ENCODE measurements around the gene MID1.

MID1 gene

DNA sequence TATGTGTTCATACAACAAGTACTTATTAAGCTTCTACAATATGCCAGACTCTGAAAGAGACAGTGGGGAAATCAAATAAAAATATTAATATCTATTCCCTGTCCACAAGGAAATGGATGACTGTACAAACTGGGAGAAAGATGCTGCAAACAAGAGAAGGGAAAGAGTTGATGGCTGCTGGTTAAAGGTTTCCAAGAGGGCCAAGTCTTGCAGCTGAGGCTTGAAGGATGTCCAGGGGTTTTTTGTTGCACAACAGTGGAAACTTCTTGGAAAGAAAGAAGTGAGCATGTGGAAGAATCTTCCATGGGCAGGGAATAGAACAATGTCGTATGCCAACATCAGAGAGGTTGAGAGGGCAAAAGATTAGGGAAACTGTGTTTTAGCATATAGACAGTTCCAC is 95.8 kb downstream of the MID1 start:
- H2AFZ ChIP-seq (ENCODE audit: low read depth, low read length), result no peak overlapping the region
- no peaks in the 10 kb centered on the region for H3K4me1 ChIP-seq (ENCODE audit: low read length)
- H3K9ac ChIP-seq (ENCODE audit: low read length), result no peak overlapping the region
- no peak overlapping the region for H3K27ac ChIP-seq (ENCODE audit: low read length)
- no peak overlapping the region for H3K4me3 ChIP-seq (ENCODE audit: low read length)
- no peaks in the 10 kb centered on the region for H3K79me2 ChIP-seq (ENCODE audit: low read length)
- H3K36me3 ChIP-seq (replicated peaks; ENCODE audit: low read depth, low read length), result no peaks in the 10 kb centered on the region
- no peaks in the 10 kb centered on the region for H3K27me3 ChIP-seq (ENCODE audit: low read depth, low read length)
- H4K20me1 ChIP-seq (ENCODE audit: insufficient read depth, low read length), result no peaks in the 10 kb centered on the region
- no peaks in the 10 kb centered on the region for H3K9me3 ChIP-seq (ENCODE audit: insufficient read depth, low read length)
- H3K4me2 ChIP-seq (ENCODE audit: low read length), result no peak overlapping the region
- no peak for TF ChIP-seq EZH2phosphoT487 (IDR thresholded peaks at IDR 0.05; ENCODE audit: low read depth)
- TF ChIP-seq, protein P1, sequence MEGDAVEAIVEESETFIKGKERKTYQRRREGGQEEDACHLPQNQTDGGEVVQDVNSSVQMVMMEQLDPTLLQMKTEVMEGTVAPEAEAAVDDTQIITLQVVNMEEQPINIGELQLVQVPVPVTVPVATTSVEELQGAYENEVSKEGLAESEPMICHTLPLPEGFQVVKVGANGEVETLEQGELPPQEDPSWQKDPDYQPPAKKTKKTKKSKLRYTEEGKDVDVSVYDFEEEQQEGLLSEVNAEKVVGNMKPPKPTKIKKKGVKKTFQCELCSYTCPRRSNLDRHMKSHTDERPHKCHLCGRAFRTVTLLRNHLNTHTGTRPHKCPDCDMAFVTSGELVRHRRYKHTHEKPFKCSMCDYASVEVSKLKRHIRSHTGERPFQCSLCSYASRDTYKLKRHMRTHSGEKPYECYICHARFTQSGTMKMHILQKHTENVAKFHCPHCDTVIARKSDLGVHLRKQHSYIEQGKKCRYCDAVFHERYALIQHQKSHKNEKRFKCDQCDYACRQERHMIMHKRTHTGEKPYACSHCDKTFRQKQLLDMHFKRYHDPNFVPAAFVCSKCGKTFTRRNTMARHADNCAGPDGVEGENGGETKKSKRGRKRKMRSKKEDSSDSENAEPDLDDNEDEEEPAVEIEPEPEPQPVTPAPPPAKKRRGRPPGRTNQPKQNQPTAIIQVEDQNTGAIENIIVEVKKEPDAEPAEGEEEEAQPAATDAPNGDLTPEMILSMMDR (IDR thresholded peaks at IDR 0.05; ENCODE audit: low read depth, low read length), result no peak

DNA sequence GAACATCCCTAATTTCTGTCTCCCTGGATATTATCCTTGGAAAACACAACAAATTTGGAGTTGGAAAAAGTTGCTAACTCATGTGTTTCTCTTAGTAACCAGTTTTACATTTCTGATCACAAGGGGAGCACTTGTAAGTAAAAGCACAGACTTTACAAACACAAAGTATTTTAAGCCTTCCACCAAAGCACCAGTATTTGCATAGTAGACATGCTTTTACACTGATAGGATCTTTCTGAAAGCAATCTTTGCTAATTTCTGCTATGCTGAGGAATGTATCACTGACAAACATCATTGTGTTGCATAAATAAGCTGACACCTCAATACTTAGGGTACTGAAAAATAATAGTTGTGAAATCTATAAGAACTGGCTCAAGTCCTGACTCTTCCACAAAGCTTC is 100.6 kb downstream of the MID1 start:
- no peaks in the 10 kb centered on the region for H4K20me1 ChIP-seq (ENCODE audit: insufficient read depth, low read length)
- no peak overlapping the region for H3K4me2 ChIP-seq (ENCODE audit: low read length)
- H3K36me3 ChIP-seq (replicated peaks; ENCODE audit: low read depth, low read length), result no peaks in the 10 kb centered on the region
- no peak overlapping the region for H3K9ac ChIP-seq (ENCODE audit: low read length)
- TF ChIP-seq, protein P1 (IDR thresholded peaks at IDR 0.05; ENCODE audit: low read depth, low read length), result no peak
- no peak for TF ChIP-seq EZH2phosphoT487 (IDR thresholded peaks at IDR 0.05; ENCODE audit: low read depth)
- H3K4me3 ChIP-seq (ENCODE audit: low read length), result no peak overlapping the region
- H3K79me2 ChIP-seq (ENCODE audit: low read length), result no peaks in the 10 kb centered on the region
- H2AFZ ChIP-seq (ENCODE audit: low read depth, low read length), result no peak overlapping the region
- H3K27me3 ChIP-seq (ENCODE audit: low read depth, low read length), result no peaks in the 10 kb centered on the region
- no peak overlapping the region for H3K27ac ChIP-seq (ENCODE audit: low read length)
- no peaks in the 10 kb centered on the region for H3K4me1 ChIP-seq (ENCODE audit: low read length)
- H3K9me3 ChIP-seq (ENCODE audit: insufficient read depth, low read length), result no peaks in the 10 kb centered on the region

DNA sequence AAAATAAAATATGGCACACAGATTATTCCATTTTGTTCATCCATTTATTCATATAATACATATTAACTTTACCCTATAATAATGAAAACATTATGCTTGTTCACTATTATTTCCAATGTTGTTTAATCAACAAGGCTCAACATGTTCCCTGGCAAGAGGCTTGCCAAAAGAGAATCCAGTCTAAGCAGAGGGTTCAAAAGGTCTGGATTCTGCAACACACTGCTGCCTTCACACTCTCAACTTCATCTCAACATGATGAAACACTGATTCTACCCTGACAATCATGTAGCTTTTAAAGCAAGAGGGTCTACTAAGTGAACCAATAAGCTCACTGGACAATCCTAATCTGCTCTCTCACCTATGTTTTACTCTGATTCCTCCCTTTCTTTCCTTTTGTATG is 101.1 kb downstream of the MID1 start:
- no peak for TF ChIP-seq EZH2phosphoT487 (IDR thresholded peaks at IDR 0.05; ENCODE audit: low read depth)
- TF ChIP-seq, protein P1 (IDR thresholded peaks at IDR 0.05; ENCODE audit: low read depth, low read length), result no peak
- no peaks in the 10 kb centered on the region for H3K79me2 ChIP-seq (ENCODE audit: low read length)
- H3K4me2 ChIP-seq (ENCODE audit: low read length), result no peak overlapping the region
- no peak overlapping the region for H3K9ac ChIP-seq (ENCODE audit: low read length)
- no peak overlapping the region for H2AFZ ChIP-seq (ENCODE audit: low read depth, low read length)
- H3K27ac ChIP-seq (ENCODE audit: low read length), result no peak overlapping the region
- H3K9me3 ChIP-seq (ENCODE audit: insufficient read depth, low read length), result no peaks in the 10 kb centered on the region
- H3K4me3 ChIP-seq (ENCODE audit: low read length), result no peak overlapping the region
- no peaks in the 10 kb centered on the region for H4K20me1 ChIP-seq (ENCODE audit: insufficient read depth, low read length)
- no peaks in the 10 kb centered on the region for H3K4me1 ChIP-seq (ENCODE audit: low read length)
- H3K27me3 ChIP-seq (ENCODE audit: low read depth, low read length), result no peaks in the 10 kb centered on the region
- no peaks in the 10 kb centered on the region for H3K36me3 ChIP-seq (replicated peaks; ENCODE audit: low read depth, low read length)

DNA sequence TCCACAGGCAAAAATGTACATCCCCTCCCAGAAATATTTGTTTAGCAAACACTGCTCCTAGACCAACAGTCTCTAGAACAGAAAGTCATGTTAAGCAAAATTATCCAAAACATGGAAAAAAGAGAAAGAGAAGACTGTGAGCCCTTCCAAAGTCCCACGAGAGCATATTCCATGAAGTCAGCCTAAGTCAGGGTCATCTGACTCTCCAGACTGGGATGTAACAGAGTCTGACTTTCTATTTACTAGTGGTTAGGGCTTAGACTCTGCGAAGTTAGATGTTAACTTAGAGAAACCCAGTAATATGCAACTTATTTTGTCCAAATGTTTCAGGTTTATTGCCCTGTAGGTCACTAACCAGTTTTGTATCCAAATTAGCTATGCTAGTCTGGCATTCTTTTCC is 102.3 kb downstream of the MID1 start:
- H3K36me3 ChIP-seq (replicated peaks; ENCODE audit: low read depth, low read length), result no peaks in the 10 kb centered on the region
- no peaks in the 10 kb centered on the region for H3K9me3 ChIP-seq (ENCODE audit: insufficient read depth, low read length)
- no peak overlapping the region for H3K27ac ChIP-seq (ENCODE audit: low read length)
- H3K27me3 ChIP-seq (ENCODE audit: low read depth, low read length), result no peaks in the 10 kb centered on the region
- H2AFZ ChIP-seq (ENCODE audit: low read depth, low read length), result no peak overlapping the region
- no peak overlapping the region for H3K9ac ChIP-seq (ENCODE audit: low read length)
- no peaks in the 10 kb centered on the region for H4K20me1 ChIP-seq (ENCODE audit: insufficient read depth, low read length)
- no peak overlapping the region for H3K4me3 ChIP-seq (ENCODE audit: low read length)
- no peaks in the 10 kb centered on the region for H3K79me2 ChIP-seq (ENCODE audit: low read length)
- H3K4me2 ChIP-seq (ENCODE audit: low read length), result no peak overlapping the region
- H3K4me1 ChIP-seq (ENCODE audit: low read length), result no peaks in the 10 kb centered on the region
- TF ChIP-seq, protein P1 (IDR thresholded peaks at IDR 0.05; ENCODE audit: low read depth, low read length), result no peak
- no peak for TF ChIP-seq EZH2phosphoT487 (IDR thresholded peaks at IDR 0.05; ENCODE audit: low read depth)
